ENCODE results near the gene TTLL1. TPM values are rescaled to one million over a fixed set of nuclear protein-coding genes. Genes with fewer than 3 reads are reported as not detected.

The TTLL1 gene
- total RNA-seq, 1 donor from 2014 or later = 8.2 TPM

GRCh38 chr22:42994276-42994916 is 94.8 kb downstream of the TTLL1 start:
- no peak for DNase-seq (ENCODE audit: low read depth in 2 of 2)

- no peak for DNase-seq (ENCODE audit: low read depth in 2 of 2)
Observed at GRCh38 chr22:42993651-42994275, 95.4 kb downstream of the TTLL1 start.

GRCh38 chr22:42992886-42993479 is 96.2 kb downstream of the TTLL1 start:
- no peak for DNase-seq (ENCODE audit: low read depth in 2 of 2)

- DNase-seq (ENCODE audit: low read depth in 2 of 2) = no peak
Observed at GRCh38 chr22:42992092-42992491, 97.1 kb downstream of the TTLL1 start.

- DNase-seq (ENCODE audit: low read depth in 2 of 2) = peak in 1 of 2 donors; percentile 47
Observed at GRCh38 chr22:42991010-42991651, 98.1 kb downstream of the TTLL1 start.

- DNase-seq (ENCODE audit: low read depth in 2 of 2) = peak in 1 of 2 donors; percentile 76
Observed at GRCh38 chr22:42990131-42990838, 98.9 kb downstream of the TTLL1 start.

Other genes starting within 250 kb of the TTLL1 start
- gene ARFGAP3, start 232.1 kb downstream of the TTLL1 start, total RNA-seq = 58.4 and 58.5 TPM in 2 replicates
- 68.0 and 85.1 TPM in 2 replicates for gene PACSIN2, start 74.2 kb downstream of the TTLL1 start, total RNA-seq
- gene BIK, start 21.4 kb upstream of the TTLL1 start, total RNA-seq = 1.0 and 1.4 TPM in 2 replicates
- gene MCAT, start 54.0 kb upstream of the TTLL1 start, total RNA-seq = 6.8 and 12.9 TPM in 2 replicates
- 295 and 296 TPM in 2 replicates for gene TSPO, start 62.2 kb upstream of the TTLL1 start, total RNA-seq
- 18.0 and 24.7 TPM in 2 replicates for gene TTLL12, start 97.7 kb upstream of the TTLL1 start, total RNA-seq

All from dermis microvascular lymphatic vessel endothelial cell (primary cell).